GM18951 (cell line): ENCODE results near the gene VTI1B.
"Not testable (repeated sequence)": the region's sequence is repeated elsewhere in the genome, so short reads cannot be mapped to it uniquely, and the experiment has no call there.

Source experiments
- POLR2A ChIP-seq: IDR thresholded peaks from 4 replicates; pipeline ENCODE4 v1.6.1; 2011; ENCODE audit warnings: mild to moderate bottlenecking; ENCODE audit not compliant: insufficient read length, insufficient read depth; ENCODE audit errors: extremely low read depth
- in situ Hi-C: fragments of 300-500 bp; cut with MboI; formaldehyde crosslinking; loops from one replicate; pipeline ENCODE4 v1.12.0; 2022; ENCODE audit warnings: low sequenced_read_pairs, mixed read lengths, inconsistent platforms; ENCODE audit not compliant: unreplicated experiment

Gene VTI1B

GRCh38 chr14:67602995-67603545 is 71.4 kb downstream of the VTI1B start:
- TF ChIP-seq POLR2A = no peak
- in situ Hi-C loops = no loop called here

- no peak for TF ChIP-seq POLR2A
- in situ Hi-C loops = no loop called here
These were observed 72.4 kb downstream of the VTI1B start for GRCh38 chr14:67602076-67602475.

GRCh38 chr14:67600562-67600974 is 73.9 kb downstream of the VTI1B start:
- in situ Hi-C loops = not testable (repeated sequence)

GRCh38 chr14:67599698-67600561 is 74.5 kb downstream of the VTI1B start, which contains the start of gene PIGH:
PIGH (minus strand) TSS chr14:67600268; CDS start chr14:67600203, 65 bp downstream.
- TF ChIP-seq POLR2A = peak; percentile 73
- in situ Hi-C loops = no loop called here
